HG03108 (cell line): ENCODE data around the gene NFAM1.

ENCODE experiments used
- ATAC-seq: cut with Tn5 transposase; IDR thresholded peaks from one replicate; pipeline ENCODE4 v1.9.1; 2021; ENCODE audit warnings: moderate library complexity; ENCODE audit not compliant: unreplicated experiment

The NFAM1 gene

DNA sequence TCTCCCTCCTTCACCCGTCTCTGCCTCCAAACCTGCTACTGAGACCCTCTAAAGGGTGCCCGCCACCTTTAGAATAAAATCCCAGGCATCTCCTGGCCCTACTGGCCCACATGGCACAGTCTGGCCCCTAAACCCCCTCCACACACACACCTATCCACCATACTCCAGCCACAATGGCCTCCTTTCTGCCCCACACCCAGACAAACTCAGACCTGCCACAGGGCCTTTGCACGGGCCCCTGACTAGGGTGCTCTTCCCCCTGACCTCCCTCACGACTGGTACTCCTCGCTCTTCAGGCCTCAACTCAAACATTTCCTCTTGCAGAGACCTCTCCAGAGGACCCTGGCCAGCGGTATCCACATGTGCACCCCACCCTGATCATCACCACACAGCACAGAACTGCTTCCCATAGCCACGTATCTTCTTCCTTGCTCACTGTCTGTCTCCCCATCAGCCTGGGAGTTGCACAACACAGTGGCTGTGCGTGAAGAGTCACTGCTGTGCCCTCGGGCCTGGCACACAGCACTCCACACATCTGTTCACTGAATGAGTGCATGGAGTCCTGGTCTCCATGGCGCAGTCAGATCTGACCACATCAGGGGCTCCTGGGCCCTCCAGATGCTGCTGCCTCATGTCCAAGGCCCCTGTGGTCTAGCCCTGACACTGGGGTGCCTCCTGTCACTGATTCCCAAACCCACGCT, 95.5 kb downstream of the NFAM1 start:
- ATAC-seq, result no peak

- ATAC-seq, result no peak
Measured at GRCh38 chr22:42335839-42336378, 96.3 kb downstream of the NFAM1 start.

GRCh38 chr22:42334875-42335512, 97.2 kb downstream of the NFAM1 start:
- ATAC-seq, result no peak

- no peak for ATAC-seq
Measured at GRCh38 chr22:42333544-42333943, 98.7 kb downstream of the NFAM1 start.

DNA sequence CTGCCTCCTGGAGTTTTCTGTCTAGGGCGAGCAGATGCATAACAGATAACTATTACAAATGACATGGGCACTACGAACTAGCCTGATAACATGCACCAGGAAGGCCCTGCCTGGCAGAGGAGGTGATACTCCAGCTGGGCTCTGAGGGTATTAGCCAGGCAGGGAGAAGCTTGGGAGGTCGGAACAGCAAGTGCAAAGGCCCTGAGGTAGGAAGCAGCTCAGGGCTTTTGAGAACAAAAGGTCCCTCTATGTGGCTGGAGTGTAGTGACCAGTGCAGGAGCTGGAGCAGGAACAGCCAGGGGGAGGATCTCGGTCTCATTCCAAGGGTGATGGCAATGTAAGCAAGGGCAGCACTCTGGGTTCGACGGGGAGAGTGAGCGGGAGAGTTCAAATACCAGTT, 100.1 kb downstream of the NFAM1 start:
- ATAC-seq, result no peak

GRCh38 chr22:42331014-42331413, 101.2 kb downstream of the NFAM1 start:
- ATAC-seq, result no peak
